ENCODE results near the gene MFF.
"Not testable (repeated sequence)": the region's sequence is repeated elsewhere in the genome, so short reads cannot be mapped to it uniquely, and the experiment has no call there.

MFF gene

GRCh38 chr2:227337442-227337841 lies 12.4 kb downstream of the MFF start:
- no peak for DNase-seq

GRCh38 chr2:227339098-227339599 lies 14.1 kb downstream of the MFF start:
- DNase-seq, result no peak

DNA sequence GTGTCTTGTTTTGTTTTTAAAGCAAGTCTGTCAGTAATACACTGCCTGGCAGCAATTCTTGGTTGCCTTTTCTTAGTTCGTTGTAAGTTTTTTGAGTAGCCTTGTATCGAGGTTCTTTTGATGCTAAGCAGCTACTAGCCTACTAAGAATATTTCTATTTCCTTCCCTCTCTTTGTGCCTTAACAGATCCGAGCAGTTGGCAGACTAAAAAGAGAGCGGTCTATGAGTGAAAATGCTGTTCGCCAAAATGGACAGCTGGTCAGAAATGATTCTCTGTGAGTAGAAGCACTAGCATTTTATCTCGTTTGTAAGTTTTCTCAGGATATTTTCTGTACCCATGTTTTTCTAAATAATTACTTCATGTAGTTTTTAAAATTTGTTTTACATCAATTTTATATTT lies 15.1 kb downstream of the MFF start:
- no peak for DNase-seq

GRCh38 chr2:227341553-227341952 lies 16.5 kb downstream of the MFF start:
- DNase-seq, result no peak

GRCh38 chr2:227344231-227344630 lies 19.2 kb downstream of the MFF start:
- no peak for DNase-seq

DNA sequence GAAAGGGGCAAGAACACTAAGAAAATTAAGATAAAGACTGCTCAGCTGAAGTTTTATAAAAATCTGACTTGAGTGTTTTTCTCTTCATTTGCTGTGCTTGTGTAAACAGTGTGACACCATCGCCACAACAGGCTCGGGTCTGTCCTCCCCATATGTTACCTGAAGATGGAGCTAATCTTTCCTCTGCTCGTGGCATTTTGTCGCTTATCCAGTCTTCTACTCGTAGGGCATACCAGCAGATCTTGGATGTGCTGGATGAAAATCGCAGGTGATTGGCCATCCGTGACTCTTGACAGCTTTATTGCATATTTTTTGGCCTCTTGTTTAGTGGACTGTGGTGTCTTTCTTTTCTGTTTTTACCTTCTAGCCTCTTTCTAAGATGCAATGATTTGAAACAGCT lies 22.1 kb downstream of the MFF start:
- no peak for DNase-seq

DNA sequence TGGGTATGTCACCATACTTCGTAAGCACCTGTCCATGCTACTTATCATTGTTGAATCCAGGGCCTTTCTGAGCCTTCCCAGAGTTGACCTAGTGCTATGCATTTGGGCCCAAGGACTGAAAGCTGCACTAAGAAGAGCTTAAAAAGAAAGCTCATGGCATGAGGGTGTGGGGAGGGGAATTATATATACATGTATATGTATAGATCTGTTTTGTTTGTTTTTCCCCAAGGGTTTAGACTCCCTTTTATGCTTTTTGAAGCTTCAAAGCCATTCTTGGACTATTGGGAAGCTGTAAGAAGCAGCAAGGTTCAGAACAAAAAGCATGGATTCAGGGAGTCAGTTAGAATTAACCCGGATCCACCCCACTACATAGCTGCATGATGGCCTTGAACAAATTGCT lies 23.3 kb downstream of the MFF start:
- DNase-seq, result no peak

DNA sequence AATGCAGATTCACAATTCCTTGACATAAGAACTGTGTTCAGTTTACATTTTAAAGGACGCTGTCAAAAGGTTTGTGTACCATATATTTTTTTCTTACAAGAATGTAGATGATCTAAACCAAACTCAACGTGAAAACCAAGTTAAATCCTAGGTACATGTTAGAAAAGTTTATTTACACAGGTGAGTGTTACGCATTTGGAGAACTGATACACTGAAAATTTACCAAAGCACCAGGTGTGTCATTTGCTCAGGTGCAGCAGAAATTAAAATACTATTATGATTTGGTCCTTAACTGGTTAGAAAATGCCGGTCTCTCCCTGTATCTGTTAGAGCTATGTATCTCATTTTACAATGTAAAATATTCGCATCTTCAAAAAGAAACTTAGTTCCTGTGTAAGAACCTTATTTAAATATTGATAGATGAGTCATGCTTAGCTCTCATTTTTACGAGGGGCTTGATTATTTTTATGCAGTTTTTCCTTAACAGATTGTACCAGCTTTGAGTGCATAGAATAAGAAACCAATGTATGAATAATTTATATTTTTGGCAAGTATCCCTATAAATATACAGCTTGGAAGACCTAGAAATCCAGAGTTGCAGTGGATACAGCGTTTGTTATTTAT lies 25.1 kb downstream of the MFF start:
- DNase-seq, result no peak

DNA sequence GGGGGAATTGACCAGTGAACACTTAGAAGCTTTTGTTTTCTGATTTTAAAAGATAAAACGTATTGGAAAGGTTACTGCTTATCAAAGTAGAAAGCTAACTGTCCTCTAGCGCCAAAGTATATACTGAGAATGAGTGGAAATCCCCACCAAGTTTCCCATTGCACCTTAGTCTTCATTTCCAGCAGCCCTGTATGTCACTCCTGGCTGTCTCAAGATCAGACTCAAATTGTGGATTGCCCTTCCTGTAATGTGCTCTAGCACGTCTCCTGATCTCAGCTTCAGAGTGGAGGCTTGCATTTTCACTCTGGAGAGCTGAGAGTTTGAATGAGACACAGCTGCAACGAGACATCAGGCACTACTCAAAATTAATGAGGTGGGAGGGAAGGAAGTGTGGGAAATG lies 26.6 kb downstream of the MFF start:
- DNase-seq, result no peak

- no peak for DNase-seq
Observed at GRCh38 chr2:227360351-227360750, 35.3 kb downstream of the MFF start.

- DNase-seq, result no peak
Observed at GRCh38 chr2:227363756-227364155, 38.7 kb downstream of the MFF start.

GRCh38 chr2:227364585-227365263 lies 39.7 kb downstream of the MFF start:
- DNase-seq, result not testable (repeated sequence)

DNA sequence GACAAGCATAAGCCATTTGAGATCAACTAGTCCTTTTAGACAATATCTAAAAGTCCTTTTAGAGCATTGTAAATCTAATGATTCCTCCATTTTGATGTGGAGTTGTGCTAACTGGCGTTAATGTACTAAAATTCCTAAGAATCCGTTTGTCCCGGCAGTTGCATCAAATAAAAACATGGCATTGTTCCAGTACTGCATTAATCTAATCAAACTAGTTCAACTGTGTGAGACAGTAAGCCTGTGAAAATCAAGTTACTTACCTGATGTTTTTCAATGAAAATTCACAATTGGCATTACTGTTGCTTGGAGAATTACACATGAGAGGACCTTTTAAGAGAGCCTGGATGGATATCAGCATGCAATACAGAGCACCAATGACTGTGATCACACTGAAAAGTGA lies 40.8 kb downstream of the MFF start:
- no peak for DNase-seq

DNA sequence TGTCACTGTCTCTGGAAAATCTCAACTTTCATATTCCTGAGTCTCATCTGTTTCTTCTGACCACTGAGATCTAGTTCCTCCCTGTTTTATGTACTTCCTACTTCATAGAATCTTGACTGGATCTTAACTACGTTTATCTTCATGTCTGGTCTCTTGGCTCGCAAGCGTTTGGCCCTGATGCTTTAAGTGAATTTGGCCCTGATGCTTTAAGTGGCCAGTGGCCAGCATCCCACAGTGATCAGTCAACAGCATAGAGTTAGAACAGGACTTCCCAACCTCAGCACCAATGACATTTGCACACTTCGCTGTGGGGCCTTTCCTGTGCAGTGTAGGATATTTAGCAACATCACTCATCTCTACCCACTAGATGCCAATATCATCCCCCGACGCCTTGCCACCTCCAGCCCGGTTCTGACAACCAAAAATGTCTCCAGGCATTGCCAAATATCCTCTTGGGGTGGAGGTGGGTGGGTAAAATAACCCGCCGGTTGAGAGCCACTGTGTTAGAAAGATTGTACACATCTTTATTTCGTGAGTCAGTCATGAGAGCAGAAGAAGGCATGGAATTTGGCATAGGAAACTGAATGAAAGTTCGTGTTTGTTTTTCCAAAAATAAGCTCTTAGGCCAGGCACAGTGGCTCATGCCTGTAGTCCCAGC lies 41.8 kb downstream of the MFF start:
- DNase-seq, result peak; percentile 80

DNA sequence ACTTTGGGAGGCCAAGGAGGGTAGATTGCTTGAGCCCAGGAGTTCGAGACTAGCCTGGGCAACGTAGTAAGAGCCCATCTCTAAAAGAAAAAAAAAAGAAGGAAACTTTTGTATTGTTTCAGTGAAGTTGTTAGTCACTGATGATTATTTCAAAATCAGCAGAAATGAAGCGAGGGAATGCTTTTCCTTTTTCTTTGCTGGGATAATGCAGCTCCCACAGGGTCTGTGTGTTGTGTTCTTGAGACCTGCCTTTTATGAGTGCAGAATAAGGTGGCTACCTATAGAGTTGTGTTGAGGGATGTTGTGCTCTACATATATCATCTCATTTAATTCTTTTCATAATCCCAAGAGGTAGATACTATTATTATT lies 42.4 kb downstream of the MFF start:
- no peak for DNase-seq

DNA sequence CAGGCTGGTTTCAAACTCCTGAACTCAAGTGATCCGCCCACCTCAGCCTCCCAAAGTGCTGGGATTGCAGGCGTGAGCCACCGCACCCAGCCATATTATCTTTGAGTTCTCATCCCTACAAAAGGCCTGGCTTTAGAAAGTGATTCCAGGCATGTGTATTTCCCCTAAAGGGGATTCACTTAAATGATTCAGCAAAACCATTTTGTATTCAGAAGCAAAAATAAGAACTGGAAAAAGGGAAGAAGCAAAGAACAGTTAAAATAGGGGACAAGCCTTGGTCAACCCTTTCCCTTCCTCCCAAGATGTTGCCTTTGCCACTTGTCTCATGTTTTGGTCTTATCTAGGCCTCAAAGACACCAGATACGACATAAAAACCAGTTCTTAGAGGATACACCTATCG lies 43.5 kb downstream of the MFF start:
- no peak for DNase-seq

GRCh38 chr2:227370092-227370491 lies 45.0 kb downstream of the MFF start:
- no peak for DNase-seq

DNA sequence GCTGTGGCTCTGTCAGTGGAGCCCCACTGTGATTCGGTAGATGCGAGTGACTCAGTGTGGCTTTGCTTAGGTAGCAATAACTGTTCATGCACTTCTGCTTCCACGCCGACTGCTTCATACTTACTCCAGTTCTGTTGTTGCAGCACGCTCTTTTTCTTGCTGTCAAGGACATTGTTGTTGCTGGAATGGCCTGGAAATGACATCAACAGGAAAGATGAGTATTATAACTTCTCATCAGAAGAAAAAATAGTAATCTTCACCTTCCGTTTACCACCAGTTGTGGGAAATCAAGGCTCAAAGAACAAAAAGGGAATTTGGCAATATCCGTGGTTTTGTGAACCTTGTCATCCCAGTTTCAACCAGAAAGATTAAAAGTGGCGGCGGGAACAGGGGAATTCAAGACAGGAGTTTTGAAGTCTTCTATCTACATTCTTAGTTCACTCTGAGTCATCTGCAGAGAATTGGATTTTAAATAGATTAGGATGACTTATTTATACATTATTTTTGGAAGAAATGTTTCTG lies 45.8 kb downstream of the MFF start:
- DNase-seq, result peak; percentile 73

DNA sequence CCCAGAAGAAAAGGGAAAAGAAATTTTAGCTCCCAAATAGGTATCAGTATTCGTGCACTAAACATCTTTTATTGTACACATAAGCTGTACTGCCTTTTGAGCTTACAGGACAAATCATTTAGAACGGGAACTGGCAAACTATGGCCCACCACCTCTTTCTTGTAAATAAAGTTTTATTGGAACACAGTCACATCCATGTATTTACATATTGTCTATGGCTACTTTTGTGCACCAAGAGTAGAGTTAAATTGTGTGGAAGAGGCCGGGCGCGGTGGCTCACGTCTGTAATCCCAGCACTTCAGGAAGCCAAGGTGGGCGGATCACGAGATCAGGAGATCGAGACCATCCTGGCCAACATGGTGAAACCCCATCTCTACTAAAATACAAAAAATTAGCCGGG lies 48.3 kb downstream of the MFF start:
- no peak for DNase-seq

GRCh38 chr2:227374158-227374557 lies 49.1 kb downstream of the MFF start:
- peak; percentile 18 for DNase-seq

DNA sequence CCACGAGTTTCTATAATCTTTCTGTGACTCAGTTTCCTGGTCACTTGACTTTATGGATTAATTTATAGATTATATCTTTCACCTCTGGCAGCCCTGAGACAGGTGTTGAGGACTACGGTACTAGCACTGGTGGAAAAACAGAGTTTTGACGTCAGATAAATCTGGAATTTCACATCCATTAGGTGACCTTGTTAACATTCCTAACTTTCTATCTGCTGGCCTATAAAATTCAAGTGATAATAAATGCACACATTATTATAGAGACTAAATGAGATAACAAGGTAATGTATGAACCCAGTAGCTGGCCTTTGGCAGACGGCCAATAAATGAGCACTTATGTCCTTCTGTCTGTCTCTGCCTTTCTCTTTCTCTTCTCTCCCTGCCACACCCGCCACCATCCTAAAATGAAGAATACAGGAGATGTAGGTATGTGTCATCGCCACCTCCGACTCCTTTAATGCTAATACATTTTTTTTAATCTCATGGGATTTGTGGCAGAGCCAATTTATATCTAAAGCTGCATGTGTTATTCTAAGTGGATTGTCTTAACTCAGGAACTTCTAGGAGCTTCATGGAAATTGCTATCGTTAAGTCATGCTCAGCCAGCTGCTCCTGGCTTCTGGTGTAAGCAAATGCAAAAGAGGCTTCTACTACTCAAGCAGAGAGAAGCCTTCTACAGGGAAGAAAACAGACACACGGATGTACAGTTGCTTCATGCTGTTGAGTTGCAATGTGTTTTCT lies 51.8 kb downstream of the MFF start:
- DNase-seq, result peak; percentile 22

DNA sequence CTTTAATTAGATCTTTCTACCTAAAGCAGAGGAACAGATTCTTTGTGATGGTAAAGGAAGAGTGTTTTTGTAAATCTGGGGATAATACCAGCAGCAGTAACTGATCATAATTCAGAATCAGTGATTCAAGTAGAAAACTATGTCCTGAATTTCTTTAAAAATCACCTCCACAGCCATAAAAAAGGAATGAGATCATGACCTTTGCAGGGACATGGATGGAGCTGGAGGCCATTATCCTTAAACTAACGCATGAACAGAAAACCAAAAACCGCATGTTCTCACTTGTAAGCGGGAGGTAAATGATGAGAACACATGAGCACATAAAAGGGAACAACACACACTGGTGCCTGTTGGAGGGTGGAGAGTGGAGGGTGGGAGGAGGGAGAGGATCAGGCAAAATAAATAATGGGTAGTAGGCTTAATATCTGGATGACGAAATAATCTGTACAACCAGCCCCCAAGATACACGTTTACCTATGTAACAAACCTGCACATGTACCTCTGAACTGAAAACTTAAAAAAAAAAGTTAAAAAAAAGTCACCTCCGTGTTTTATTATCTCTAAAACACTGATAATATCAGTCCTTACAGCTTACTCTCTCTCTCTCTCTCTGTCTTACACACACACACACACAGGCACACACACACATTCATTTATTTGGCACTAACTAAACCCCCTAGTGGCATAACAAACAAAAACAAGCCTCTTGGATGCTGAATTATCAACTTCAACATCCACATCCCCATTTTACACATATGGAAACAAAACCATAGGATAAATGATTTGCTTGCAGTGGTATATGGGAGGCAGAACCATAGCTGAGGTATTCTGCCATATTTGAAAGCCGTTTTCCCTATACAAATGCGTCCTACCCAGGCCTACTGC lies 52.7 kb downstream of the MFF start:
- DNase-seq, result peak; percentile 53

Data from EL (cell line).